ENCODE results near the gene CMIP. TPM values are rescaled to one million over a fixed set of nuclear protein-coding genes. Genes with fewer than 3 reads are reported as not detected.

CMIP gene
- total RNA-seq, 4 donors from 2014 or later, result 14.5 to 24.6 (median 21.0) TPM

GRCh38 chr16:81693744-81694303 is 249.2 kb downstream of the CMIP start:
- Histone ChIP-seq H3K4me3 (no peak overlapping the region), H3K4me1 (peaks cover 12 to 63% (median 58%) of the 10 kb centered on the region in 4 donors), H3K27me3 (no peaks in the 10 kb centered on the region), H3K9me3 (no peaks in the 10 kb centered on the region), H3K27ac (replicated peaks in 1 of 4) (peak overlapping the region; percentile 73 to 85 (median 82)), H3K36me3 (peaks cover 4 to 53% (median 39%) of the 10 kb centered on the region in 4 donors)
- no peak for DNase-seq (ENCODE audit: extremely low spot score)
- WGBS, result 82% methylated on average over 8 of the region's 9 CpGs
- TF ChIP-seq CTCF (IDR thresholded peaks at IDR 0.05) (no peak), EP300 (IDR thresholded peaks at IDR 0.05) (no peak), POLR2AphosphoS5 (IDR thresholded peaks at IDR 0.05) (no peak), POLR2A (IDR thresholded peaks at IDR 0.05; ENCODE audit: low read depth) (no peak)
- intact Hi-C loops (cut with DNase I), result no loop called here

GRCh38 chr16:81694494-81695280 is 250.1 kb downstream of the CMIP start:
- intact Hi-C loops (cut with DNase I), result no loop called here
- no peak for DNase-seq (ENCODE audit: extremely low spot score)
- 76% methylated on average over 14 of the region's 14 CpGs for WGBS
- H3K4me3 ChIP-seq, result no peak overlapping the region
- H3K36me3 ChIP-seq, result peaks cover 4 to 59% (median 44%) of the 10 kb centered on the region in 4 donors
- H3K27ac ChIP-seq (replicated peaks in 1 of 4), result peak overlapping the region; percentile 73 to 85 (median 82)
- no peaks in the 10 kb centered on the region for H3K9me3 ChIP-seq
- TF ChIP-seq POLR2AphosphoS5 (IDR thresholded peaks at IDR 0.05), result no peak
- TF ChIP-seq POLR2A (IDR thresholded peaks at IDR 0.05; ENCODE audit: low read depth), result no peak
- no peaks in the 10 kb centered on the region for H3K27me3 ChIP-seq
- peaks cover 12 to 63% (median 58%) of the 10 kb centered on the region in 4 donors for H3K4me1 ChIP-seq

- intact Hi-C loops (cut with DNase I), result no loop called here
These were observed 250.9 kb downstream of the CMIP start for GRCh38 chr16:81695321-81696165.

GRCh38 chr16:81696166-81696960 is 251.8 kb downstream of the CMIP start:
- Histone ChIP-seq H3K27ac (replicated peaks in 1 of 4) (peak overlapping the region in 2 of 4 donors; percentile 83 to 85), H3K9me3 (no peaks in the 10 kb centered on the region), H3K36me3 (peaks cover 4 to 75% (median 59%) of the 10 kb centered on the region in 4 donors), H3K4me3 (no peak overlapping the region), H3K27me3 (no peaks in the 10 kb centered on the region), H3K4me1 (peaks cover 12 to 63% (median 58%) of the 10 kb centered on the region in 4 donors)
- DNase-seq (ENCODE audit: extremely low spot score), result no peak
- 94% methylated on average over 20 of the region's 22 CpGs for WGBS
- TF ChIP-seq POLR2AphosphoS5 (IDR thresholded peaks at IDR 0.05) (no peak), POLR2A (IDR thresholded peaks at IDR 0.05; ENCODE audit: low read depth) (no peak), EP300 (IDR thresholded peaks at IDR 0.05) (no peak), CTCF (IDR thresholded peaks at IDR 0.05) (no peak)
- intact Hi-C loops (cut with DNase I), result no loop called here

More at GRCh38 chr16:81695321-81696165, 250.9 kb downstream of the CMIP start:
- no peak for DNase-seq (ENCODE audit: extremely low spot score)
- no peaks in the 10 kb centered on the region for H3K27me3 ChIP-seq
- H3K4me1 ChIP-seq, result peaks cover 12 to 63% (median 58%) of the 10 kb centered on the region in 4 donors
- no peaks in the 10 kb centered on the region for H3K9me3 ChIP-seq
- peak overlapping the region in 3 of 4 donors; percentile 82 to 85 (median 83) for H3K27ac ChIP-seq (replicated peaks in 1 of 4)
- WGBS, result 46% methylated on average over 10 of the region's 10 CpGs
- H3K36me3 ChIP-seq, result peaks cover 4 to 68% (median 52%) of the 10 kb centered on the region in 4 donors
- no peak overlapping the region for H3K4me3 ChIP-seq
- no peak for TF ChIP-seq POLR2A (IDR thresholded peaks at IDR 0.05; ENCODE audit: low read depth)
- no peak for TF ChIP-seq POLR2AphosphoS5 (IDR thresholded peaks at IDR 0.05)
- no peak for TF ChIP-seq EP300 (IDR thresholded peaks at IDR 0.05)
- no peak for TF ChIP-seq CTCF (IDR thresholded peaks at IDR 0.05)

All from esophagus muscularis mucosa (tissue), 4 donors.